Activated CD4-positive, alpha-beta T cell treated with anti-CD3 and anti-CD28 coated beads for 36 hours (primary cell): Measurements from ENCODE around the gene HIRIP3. TPM values are rescaled to one million over a fixed set of nuclear protein-coding genes. Genes with fewer than 3 reads are reported as not detected.

Experiments used
- ATAC-seq: fragments of 200-7000 bp; cut with Tn5 transposase; one replicate; pipeline ENCODE4 v1.10.0; 2021; ENCODE audit warnings: mild to moderate bottlenecking, moderate library complexity
- CTCF ChIA-PET: fragments of 350-600 bp; sonication (Branson Sonifier 250); formaldehyde crosslinking; loops from one replicate; lab custom pipeline; 2021; ENCODE audit warnings: antibody characterized with exemption; lab: Charles Lee
- POLR2A ChIA-PET: fragments of 350-600 bp; sonication (Branson Sonifier 250); formaldehyde crosslinking; loops from one replicate; lab custom pipeline; 2021; ENCODE audit warnings: antibody characterized with exemption, inconsistent platforms; lab: Charles Lee
- DNase-seq: peaks from one replicate; pipeline ENCODE4 v3.0.0-alpha.2; 2020
- H3K27ac Mint-ChIP-seq: one replicate; pipeline ENCODE4 v1.8.0; 2021; ENCODE audit warnings: mixed read lengths
- H3K27me3 Mint-ChIP-seq: one replicate; pipeline ENCODE4 v1.8.0; 2021; ENCODE audit warnings: mixed read lengths
- H3K36me3 Mint-ChIP-seq: one replicate; pipeline ENCODE4 v1.8.0; 2021; ENCODE audit warnings: low read depth, mixed read lengths
- H3K4me1 Mint-ChIP-seq: one replicate; pipeline ENCODE4 v1.8.0; 2021; ENCODE audit warnings: mixed read lengths
- H3K4me3 Mint-ChIP-seq: one replicate; pipeline ENCODE4 v1.8.0; 2021; ENCODE audit warnings: mild to moderate bottlenecking, moderate library complexity, mixed read lengths
- H3K9me3 Mint-ChIP-seq: one replicate; pipeline ENCODE4 v1.8.0; 2021; ENCODE audit warnings: low read depth, mixed read lengths
- intact Hi-C, 2 experiments: fragments of 100-400 bp; cut with DNase I in 1 of 2; cut with micrococcal nuclease in 1 of 2; formaldehyde crosslinking; loops; one replicate each; pipeline versions ENCODE4 v1.14.2 to v1.15.1; 2022 to 2024; cut with DNase I, micrococcal nuclease
- total RNA-seq, 2 experiments: library from RNA; stranded (reverse); gene quantifications; one replicate each; pipeline ENCODE4 v1.2.3, GENCODE V29; 2021

HIRIP3 gene
- total RNA-seq, 2 experiments from 2014 or later, result 25.1 to 36.8 TPM

DNA sequence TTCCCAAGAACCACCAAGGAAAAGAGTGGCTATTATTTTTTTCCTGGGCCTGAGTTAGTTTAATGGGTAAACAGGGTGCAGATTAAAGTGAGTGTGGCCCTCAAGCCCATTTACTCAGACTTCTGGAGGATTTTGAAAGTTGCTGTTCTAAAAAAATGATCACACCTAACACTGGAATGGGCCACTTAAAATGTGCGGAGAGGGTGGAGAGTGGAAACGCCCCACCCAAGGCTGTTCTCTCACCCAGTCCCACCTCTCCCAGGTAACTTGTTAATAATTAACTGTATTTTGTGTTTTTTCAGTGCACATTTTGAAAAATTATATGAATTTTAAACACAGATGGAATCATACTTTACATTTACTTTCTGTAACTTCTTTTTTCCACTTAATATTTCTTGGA is 5.4 kb downstream of the HIRIP3 start:
- H3K36me3 Mint-ChIP-seq, result peaks cover 31% of the 10 kb centered on the region
- peaks cover 12% of the 10 kb centered on the region for H3K4me1 Mint-ChIP-seq
- intact Hi-C loops, result loop anchor here in 1 of 2 experiments (10.0 kb wide), 1 partner anchor 175 kb away; the partner anchor contains the start of genes PAGR1 and PRRT2
- H3K4me3 Mint-ChIP-seq, result no peak overlapping the region
- CTCF ChIA-PET, result no interaction called here
- POLR2A ChIA-PET, result no interaction called here
- ATAC-seq (no peak), DNase-seq (no peak)
- H3K27ac Mint-ChIP-seq, result no peak overlapping the region
- no peaks in the 10 kb centered on the region for H3K9me3 Mint-ChIP-seq
- no peaks in the 10 kb centered on the region for H3K27me3 Mint-ChIP-seq

DNA sequence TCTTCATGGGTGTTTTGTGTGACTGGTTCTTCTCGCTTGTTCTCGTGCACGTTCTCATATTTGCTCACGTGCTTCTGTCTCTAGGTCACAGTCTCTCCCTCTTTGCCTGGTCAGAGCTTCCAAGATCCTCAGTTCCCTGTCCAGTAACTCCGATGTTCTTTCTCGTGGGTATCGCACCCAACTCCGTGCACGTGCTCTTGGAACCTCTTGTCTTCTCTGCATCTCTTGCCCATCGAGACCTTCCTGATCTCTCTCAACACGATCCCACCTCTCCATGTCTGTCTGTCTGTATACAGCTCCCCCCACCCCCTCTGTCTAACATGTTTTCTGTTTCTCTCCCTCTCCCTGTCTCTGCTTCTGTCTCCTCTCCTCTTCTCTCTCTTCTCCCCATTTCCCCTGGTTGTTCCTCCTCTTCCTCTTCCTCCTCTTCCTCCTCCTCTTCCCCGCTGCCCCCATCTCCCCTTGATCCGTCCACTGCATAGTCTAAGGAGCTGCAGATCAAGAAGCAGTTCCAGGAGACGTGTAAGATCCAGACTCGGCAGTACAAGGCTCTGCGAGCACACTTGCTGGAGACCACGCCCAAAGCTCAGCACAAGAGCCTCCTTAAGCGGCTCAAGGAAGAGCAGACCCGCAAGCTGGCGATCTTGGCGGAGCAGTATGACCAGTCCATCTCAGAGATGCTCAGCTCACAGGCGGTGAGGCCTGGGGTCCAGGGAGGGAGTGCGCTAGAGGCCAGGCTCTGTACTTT is 6.1 kb downstream of the HIRIP3 start:
- H3K27me3 Mint-ChIP-seq, result no peaks in the 10 kb centered on the region
- intact Hi-C loops, result no loop called here
- peaks cover 5% of the 10 kb centered on the region for H3K4me1 Mint-ChIP-seq
- H3K27ac Mint-ChIP-seq, result no peak overlapping the region
- ChIA-PET POLR2A (no interaction called here), CTCF (interaction anchor here (0.6 to 0.8 kb wide), 2 partner anchors 52 to 194 kb away, joined by 3 read pairs; no protein-coding TSS in a partner anchor)
- DNase-seq (no peak), ATAC-seq (no peak)
- H3K9me3 Mint-ChIP-seq, result no peaks in the 10 kb centered on the region
- peaks cover 29% of the 10 kb centered on the region for H3K36me3 Mint-ChIP-seq
- H3K4me3 Mint-ChIP-seq, result no peak overlapping the region

DNA sequence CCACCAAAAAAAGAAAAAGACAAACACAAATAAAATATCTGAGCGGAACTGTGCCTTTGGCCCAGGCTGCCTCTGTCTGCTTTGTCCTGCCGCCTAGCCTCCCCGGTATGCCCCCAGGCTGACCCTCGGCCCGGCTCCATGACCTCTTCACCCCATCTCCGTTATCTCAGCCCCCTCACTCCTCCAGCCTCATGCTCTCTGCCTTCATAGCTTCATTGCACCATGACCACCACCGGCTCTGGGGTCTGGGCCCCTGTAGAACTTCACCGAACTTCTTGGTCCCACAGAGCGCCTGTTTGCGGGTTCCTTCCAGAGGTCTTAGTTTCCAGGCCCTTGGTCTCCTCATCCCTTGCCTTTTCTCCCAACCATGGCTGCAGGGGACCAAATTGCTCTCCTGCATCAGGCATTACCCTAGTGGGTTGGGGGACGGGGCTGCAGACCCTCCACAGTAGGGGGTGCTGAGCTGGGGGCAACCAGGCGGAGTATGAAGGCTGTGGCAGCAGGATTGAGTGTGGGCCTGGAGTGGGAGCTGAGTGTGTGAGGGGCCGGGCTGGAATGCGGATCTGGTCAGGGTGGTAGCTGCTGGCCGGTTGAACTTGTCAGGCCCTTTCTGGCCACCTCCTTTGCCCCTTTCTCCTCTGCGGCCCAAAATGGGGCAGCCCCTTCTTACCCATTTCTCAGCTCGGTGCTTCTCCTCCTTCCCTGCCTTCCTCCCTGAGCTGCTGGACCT is 6.9 kb downstream of the HIRIP3 start:
- Mint-ChIP-seq H3K9me3 (no peaks in the 10 kb centered on the region), H3K4me3 (no peak overlapping the region), H3K27ac (no peak overlapping the region), H3K27me3 (no peaks in the 10 kb centered on the region), H3K36me3 (peaks cover 27% of the 10 kb centered on the region), H3K4me1 (no peaks in the 10 kb centered on the region)
- ATAC-seq, result no peak
- POLR2A ChIA-PET, result no interaction called here
- intact Hi-C loops, result no loop called here
- CTCF ChIA-PET, result interaction anchor here (0.6 to 0.8 kb wide), 2 partner anchors 52 to 193 kb away, joined by 3 read pairs; no protein-coding TSS in a partner anchor
- DNase-seq, result no peak

DNA sequence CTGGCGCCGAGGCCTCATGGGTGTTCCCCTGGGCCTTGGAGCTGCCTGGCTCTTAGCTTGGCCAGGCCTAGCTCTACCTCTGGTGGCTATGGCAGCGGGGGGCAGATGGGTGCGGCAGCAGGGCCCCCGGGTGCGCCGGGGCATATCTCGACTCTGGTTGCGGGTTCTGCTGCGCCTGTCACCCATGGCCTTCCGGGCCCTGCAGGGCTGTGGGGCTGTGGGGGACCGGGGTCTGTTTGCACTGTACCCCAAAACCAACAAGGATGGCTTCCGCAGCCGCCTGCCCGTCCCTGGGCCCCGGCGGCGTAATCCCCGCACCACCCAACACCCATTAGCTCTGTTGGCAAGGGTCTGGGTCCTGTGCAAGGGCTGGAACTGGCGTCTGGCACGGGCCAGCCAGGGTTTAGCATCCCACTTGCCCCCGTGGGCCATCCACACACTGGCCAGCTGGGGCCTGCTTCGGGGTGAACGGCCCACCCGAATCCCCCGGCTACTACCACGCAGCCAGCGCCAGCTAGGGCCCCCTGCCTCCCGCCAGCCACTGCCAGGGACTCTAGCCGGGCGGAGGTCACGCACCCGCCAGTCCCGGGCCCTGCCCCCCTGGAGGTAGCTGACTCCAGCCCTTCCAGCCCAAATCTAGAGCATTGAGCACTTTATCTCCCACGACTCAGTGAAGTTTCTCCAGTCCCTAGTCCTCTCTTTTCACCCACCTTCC is 7.9 kb downstream of the HIRIP3 start:
- DNase-seq (no peak), ATAC-seq (no peak)
- POLR2A ChIA-PET, result no interaction called here
- Mint-ChIP-seq H3K27ac (no peak overlapping the region), H3K27me3 (no peaks in the 10 kb centered on the region), H3K4me1 (no peaks in the 10 kb centered on the region), H3K36me3 (peaks cover 30% of the 10 kb centered on the region), H3K9me3 (no peaks in the 10 kb centered on the region), H3K4me3 (no peak overlapping the region)
- CTCF ChIA-PET, result no interaction called here
- intact Hi-C loops, result no loop called here

DNA sequence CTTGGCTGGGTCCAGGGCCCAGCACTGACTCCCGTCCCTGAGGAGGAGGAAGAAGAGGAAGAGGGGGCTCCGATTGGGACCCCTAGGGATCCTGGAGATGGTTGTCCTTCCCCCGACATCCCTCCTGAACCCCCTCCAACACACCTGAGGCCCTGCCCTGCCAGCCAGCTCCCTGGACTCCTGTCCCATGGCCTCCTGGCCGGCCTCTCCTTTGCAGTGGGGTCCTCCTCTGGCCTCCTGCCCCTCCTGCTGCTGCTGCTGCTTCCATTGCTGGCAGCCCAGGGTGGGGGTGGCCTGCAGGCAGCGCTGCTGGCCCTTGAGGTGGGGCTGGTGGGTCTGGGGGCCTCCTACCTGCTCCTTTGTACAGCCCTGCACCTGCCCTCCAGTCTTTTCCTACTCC is 8.5 kb downstream of the HIRIP3 start:
- intact Hi-C loops, result no loop called here
- no peak for DNase-seq
- no peak overlapping the region for H3K27ac Mint-ChIP-seq
- H3K27me3 Mint-ChIP-seq, result no peaks in the 10 kb centered on the region
- no peaks in the 10 kb centered on the region for H3K4me1 Mint-ChIP-seq
- POLR2A ChIA-PET, result no interaction called here
- no peak for ATAC-seq
- H3K9me3 Mint-ChIP-seq, result no peaks in the 10 kb centered on the region
- peaks cover 28% of the 10 kb centered on the region for H3K36me3 Mint-ChIP-seq
- CTCF ChIA-PET, result no interaction called here
- no peak overlapping the region for H3K4me3 Mint-ChIP-seq

DNA sequence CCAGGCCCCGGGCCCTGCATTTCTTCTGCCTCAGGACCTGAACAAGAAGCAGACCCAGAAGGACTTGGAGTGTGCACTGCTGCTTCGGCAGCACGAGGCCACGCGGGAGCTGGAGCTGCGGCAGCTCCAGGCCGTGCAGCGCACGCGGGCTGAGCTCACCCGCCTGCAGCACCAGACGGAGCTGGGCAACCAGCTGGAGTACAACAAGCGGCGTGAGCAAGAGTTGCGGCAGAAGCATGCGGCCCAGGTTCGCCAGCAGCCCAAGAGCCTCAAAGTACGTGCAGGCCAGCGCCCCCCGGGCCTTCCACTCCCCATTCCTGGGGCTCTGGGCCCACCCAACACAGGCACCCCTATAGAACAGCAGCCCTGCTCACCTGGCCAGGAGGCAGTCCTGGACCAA is 9.2 kb downstream of the HIRIP3 start:
- ATAC-seq (no peak), DNase-seq (no peak)
- Mint-ChIP-seq H3K36me3 (peaks cover 29% of the 10 kb centered on the region), H3K4me1 (no peaks in the 10 kb centered on the region), H3K9me3 (no peaks in the 10 kb centered on the region), H3K27ac (no peak overlapping the region), H3K4me3 (no peak overlapping the region), H3K27me3 (no peaks in the 10 kb centered on the region)
- POLR2A ChIA-PET, result interaction anchor here (1.4 kb wide), 1 partner anchor 9 kb away, joined by 3 read pairs; the partner anchor contains the start of gene HIRIP3
- intact Hi-C loops, result no loop called here
- CTCF ChIA-PET, result interaction anchor here (0.6 kb wide), 1 partner anchor 86 kb away, joined by 3 read pairs; the partner anchor contains the start of gene ASPHD1

DNA sequence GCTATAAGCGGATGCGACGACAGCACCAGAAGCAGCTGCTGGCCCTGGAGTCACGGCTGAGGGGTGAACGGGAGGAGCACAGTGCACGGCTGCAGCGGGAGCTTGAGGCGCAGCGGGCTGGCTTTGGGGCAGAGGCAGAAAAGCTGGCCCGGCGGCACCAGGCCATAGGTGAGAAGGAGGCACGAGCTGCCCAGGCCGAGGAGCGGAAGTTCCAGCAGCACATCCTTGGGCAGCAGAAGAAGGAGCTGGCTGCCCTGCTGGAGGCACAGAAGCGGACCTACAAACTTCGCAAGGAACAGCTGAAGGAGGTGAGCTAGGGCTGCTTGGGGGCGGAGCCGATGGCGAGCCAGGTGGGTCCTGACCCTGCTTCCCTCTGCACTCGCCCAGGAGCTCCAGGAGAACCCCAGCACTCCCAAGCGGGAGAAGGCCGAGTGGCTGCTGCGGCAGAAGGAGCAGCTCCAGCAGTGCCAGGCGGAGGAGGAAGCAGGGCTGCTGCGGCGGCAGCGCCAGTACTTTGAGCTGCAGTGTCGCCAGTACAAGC is 10.1 kb downstream of the HIRIP3 start:
- CTCF ChIA-PET, result no interaction called here
- peaks cover 29% of the 10 kb centered on the region for H3K36me3 Mint-ChIP-seq

DNA sequence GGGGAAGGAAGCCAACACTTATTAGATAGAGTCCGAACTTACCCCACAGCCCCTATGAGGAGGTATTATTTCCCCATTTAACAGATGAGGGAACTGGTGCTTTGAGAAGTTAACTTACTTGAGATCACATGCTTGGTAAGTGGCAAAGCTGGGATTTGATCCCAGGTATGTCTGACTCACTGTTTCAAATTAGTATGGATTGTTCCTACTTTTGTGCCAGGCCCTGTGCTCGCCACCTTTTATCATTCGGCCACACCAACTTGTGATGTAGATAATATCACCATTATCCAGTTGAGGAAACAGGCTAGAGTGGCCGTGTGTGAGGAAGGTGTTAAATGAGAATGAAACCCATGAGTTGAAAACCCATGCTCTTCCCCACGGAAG is 10.7 kb downstream of the HIRIP3 start:
- Mint-ChIP-seq H3K9me3 (no peaks in the 10 kb centered on the region), H3K27me3 (no peaks in the 10 kb centered on the region), H3K27ac (no peak overlapping the region), H3K4me3 (no peak overlapping the region), H3K4me1 (no peaks in the 10 kb centered on the region), H3K36me3 (peaks cover 27% of the 10 kb centered on the region)
- CTCF ChIA-PET, result no interaction called here
- POLR2A ChIA-PET, result interaction anchor here (1.5 kb wide), 1 partner anchor 9 kb away, joined by 4 read pairs; no protein-coding TSS in a partner anchor
- intact Hi-C loops, result no loop called here
- ATAC-seq, result no peak
- DNase-seq, result no peak

More for the DNA sequence above, 10.1 kb downstream of the HIRIP3 start:
- intact Hi-C loops, result no loop called here
- Mint-ChIP-seq H3K4me1 (no peaks in the 10 kb centered on the region), H3K27me3 (no peaks in the 10 kb centered on the region), H3K9me3 (no peaks in the 10 kb centered on the region), H3K4me3 (no peak overlapping the region), H3K27ac (no peak overlapping the region)
- no peak for DNase-seq
- ATAC-seq, result no peak
- POLR2A ChIA-PET, result interaction anchor here (1.4 to 1.5 kb wide), 2 partner anchors 10 kb away, joined by 3 to 4 read pairs; partner anchors contain the start of gene HIRIP3

DNA sequence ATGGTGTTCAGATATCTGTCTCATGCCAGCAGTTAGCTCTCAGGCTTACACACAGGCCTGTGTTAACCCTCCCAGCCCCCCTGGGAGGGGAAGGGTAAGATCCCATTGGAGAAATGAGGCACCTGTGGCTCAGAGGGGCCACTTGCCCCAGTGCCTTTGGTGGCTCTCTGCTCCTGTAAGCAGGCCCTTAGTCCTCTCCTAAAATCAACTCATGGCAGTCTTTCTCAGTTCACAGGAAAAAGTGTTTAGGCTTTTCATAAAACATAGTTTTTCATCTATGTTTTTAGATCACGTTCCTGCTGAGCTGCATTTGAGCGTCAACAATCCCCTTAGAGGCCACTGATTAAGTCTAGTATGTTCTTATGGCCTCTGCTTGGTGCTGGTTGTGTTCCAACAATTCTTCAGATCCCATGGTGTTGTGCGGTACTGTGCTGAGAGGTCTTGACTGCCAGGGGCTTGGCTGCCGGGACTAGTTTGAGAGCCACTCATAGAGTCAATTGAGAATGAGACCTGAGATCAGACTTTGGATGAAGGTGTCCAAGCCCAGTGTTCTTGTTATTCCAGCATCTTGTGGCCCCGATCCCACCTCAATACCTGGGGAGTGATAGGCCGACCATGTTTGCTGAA is 11.2 kb downstream of the HIRIP3 start:
- H3K9me3 Mint-ChIP-seq, result no peaks in the 10 kb centered on the region
- no peaks in the 10 kb centered on the region for H3K4me1 Mint-ChIP-seq
- ATAC-seq, result no peak
- POLR2A ChIA-PET, result interaction anchor here (1.5 kb wide), 1 partner anchor 8 kb away, joined by 4 read pairs; no protein-coding TSS in a partner anchor
- no peak overlapping the region for H3K4me3 Mint-ChIP-seq
- H3K36me3 Mint-ChIP-seq, result peaks cover 32% of the 10 kb centered on the region
- DNase-seq, result no peak
- CTCF ChIA-PET, result no interaction called here
- no peak overlapping the region for H3K27ac Mint-ChIP-seq
- intact Hi-C loops, result no loop called here
- H3K27me3 Mint-ChIP-seq, result no peaks in the 10 kb centered on the region

DNA sequence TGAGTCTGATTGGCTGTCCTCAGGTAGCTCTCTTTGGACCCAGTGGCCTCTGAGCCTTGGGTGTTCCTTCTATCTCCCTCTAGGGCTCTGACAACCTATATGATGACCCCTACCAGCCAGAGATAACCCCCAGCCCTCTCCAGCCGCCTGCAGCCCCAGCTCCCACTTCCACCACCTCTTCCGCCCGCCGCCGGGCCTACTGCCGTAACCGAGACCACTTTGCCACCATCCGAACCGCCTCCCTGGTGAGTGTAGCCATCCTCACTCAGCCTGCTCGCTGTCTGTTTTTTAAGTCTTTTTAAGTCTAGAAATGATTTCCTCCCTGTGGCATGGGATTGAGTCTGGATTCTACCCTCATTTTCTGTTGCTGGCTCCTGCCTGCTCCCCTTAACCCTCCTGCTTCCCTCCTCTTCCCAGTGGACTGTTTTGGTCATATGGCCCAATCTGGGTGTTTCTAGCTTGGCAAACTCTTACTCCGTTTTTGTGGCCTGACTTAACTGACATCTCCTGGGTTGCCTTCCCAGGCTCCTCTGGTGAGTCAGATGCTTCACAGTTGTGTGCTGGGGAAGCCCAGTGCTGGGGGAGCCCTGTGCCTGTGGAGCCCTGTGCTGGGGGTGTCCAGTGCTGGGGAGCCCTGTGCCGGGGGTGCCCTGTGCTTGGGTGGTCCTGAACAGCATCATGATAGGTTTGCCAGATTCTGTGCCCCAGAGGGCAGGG is 11.8 kb downstream of the HIRIP3 start:
- peaks cover 35% of the 10 kb centered on the region for H3K36me3 Mint-ChIP-seq
- intact Hi-C loops, result no loop called here
- no peak overlapping the region for H3K4me3 Mint-ChIP-seq
- H3K27ac Mint-ChIP-seq, result no peak overlapping the region
- POLR2A ChIA-PET, result no interaction called here
- CTCF ChIA-PET, result interaction anchor here (1.1 kb wide), 1 partner anchor 292 kb away, joined by 4 read pairs; no protein-coding TSS in a partner anchor
- no peaks in the 10 kb centered on the region for H3K27me3 Mint-ChIP-seq
- DNase-seq (no peak), ATAC-seq (no peak)
- H3K9me3 Mint-ChIP-seq, result no peaks in the 10 kb centered on the region
- no peaks in the 10 kb centered on the region for H3K4me1 Mint-ChIP-seq
